GM19043 (cell line): ENCODE results near the gene OS9.
"Not testable (repeated sequence)": the region's sequence is repeated elsewhere in the genome, so short reads cannot be mapped to it uniquely, and the experiment has no call there.

Experiments
- ATAC-seq: cut with Tn5 transposase; IDR thresholded peaks from one replicate; pipeline ENCODE4 v1.9.1; 2021; ENCODE audit warnings: low read depth; ENCODE audit not compliant: unreplicated experiment

Gene OS9

GRCh38 chr12:57721846-57722608, 28.1 kb downstream of the OS9 start:
- ATAC-seq = not testable (repeated sequence)

GRCh38 chr12:57722716-57723629, 29.0 kb downstream of the OS9 start:
- no peak for ATAC-seq

- no peak for ATAC-seq
Observed at GRCh38 chr12:57723630-57723962, 29.7 kb downstream of the OS9 start.

GRCh38 chr12:57724003-57724935, 30.3 kb downstream of the OS9 start:
- no peak for ATAC-seq

- ATAC-seq = no peak
Observed at GRCh38 chr12:57724936-57725740, 31.2 kb downstream of the OS9 start.

GRCh38 chr12:57725851-57726150, 31.9 kb downstream of the OS9 start:
- ATAC-seq = no peak

- no peak for ATAC-seq
Observed at GRCh38 chr12:57726151-57726883, 32.4 kb downstream of the OS9 start.

GRCh38 chr12:57726884-57727757, 33.2 kb downstream of the OS9 start:
- no peak for ATAC-seq

- ATAC-seq = no peak
Observed at GRCh38 chr12:57727758-57728395, 33.9 kb downstream of the OS9 start.

GRCh38 chr12:57729321-57729844, 35.5 kb downstream of the OS9 start:
- no peak for ATAC-seq

GRCh38 chr12:57730336-57731067, 36.6 kb downstream of the OS9 start:
- no peak for ATAC-seq

GRCh38 chr12:57731411-57732080, 37.6 kb downstream of the OS9 start:
- ATAC-seq = no peak

GRCh38 chr12:57732270-57732669, 38.3 kb downstream of the OS9 start:
- ATAC-seq = no peak

- ATAC-seq = no peak
Observed at GRCh38 chr12:57732726-57733593, 39.0 kb downstream of the OS9 start.

GRCh38 chr12:57733928-57734327, 40.0 kb downstream of the OS9 start:
- ATAC-seq = no peak

- ATAC-seq = no peak
Observed at GRCh38 chr12:57734591-57734990, 40.7 kb downstream of the OS9 start.
